ENCODE data around the gene LTB4R.
A peak's percentile ranks its signal among the peaks of the same experiment; 100 is the strongest.
"Not testable (repeated sequence)": the region's sequence is repeated elsewhere in the genome, so short reads cannot be mapped to it uniquely, and the experiment has no call there.

LTB4R gene

GRCh38 chr14:24325041-24325530, 13.8 kb downstream of the LTB4R start:
- DNase-seq: no peak

DNA sequence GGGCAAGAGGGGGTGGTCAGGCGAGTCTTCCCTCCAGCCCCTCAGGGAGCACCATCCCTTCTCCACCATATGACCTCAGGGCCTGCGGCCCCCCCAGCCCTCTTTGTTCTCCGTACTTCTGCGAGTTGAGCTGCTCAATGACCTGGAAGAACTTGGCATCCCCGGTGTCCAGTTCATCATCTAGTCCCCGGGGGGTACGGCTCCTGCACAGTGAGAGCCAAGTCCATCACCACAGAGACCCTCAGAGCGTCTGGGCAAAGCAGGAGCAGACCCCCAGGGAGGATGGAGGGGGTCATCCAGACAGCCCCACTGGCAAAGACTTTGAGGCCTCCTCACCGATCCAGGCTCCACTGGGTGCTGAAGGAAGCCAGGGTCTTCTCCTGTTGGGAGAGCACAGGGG, 14.7 kb downstream of the LTB4R start:
- no peak for DNase-seq

GRCh38 chr14:24327303-24327702, 16.0 kb downstream of the LTB4R start:
- DNase-seq: no peak

GRCh38 chr14:24327914-24328313, 16.6 kb downstream of the LTB4R start:
- not testable (repeated sequence) for DNase-seq

GRCh38 chr14:24329073-24329663, 17.9 kb downstream of the LTB4R start:
- no peak for DNase-seq

- peak in 1 of 4 experiments; percentile 12 for DNase-seq
Observed at GRCh38 chr14:24329736-24330135, 18.4 kb downstream of the LTB4R start.

DNA sequence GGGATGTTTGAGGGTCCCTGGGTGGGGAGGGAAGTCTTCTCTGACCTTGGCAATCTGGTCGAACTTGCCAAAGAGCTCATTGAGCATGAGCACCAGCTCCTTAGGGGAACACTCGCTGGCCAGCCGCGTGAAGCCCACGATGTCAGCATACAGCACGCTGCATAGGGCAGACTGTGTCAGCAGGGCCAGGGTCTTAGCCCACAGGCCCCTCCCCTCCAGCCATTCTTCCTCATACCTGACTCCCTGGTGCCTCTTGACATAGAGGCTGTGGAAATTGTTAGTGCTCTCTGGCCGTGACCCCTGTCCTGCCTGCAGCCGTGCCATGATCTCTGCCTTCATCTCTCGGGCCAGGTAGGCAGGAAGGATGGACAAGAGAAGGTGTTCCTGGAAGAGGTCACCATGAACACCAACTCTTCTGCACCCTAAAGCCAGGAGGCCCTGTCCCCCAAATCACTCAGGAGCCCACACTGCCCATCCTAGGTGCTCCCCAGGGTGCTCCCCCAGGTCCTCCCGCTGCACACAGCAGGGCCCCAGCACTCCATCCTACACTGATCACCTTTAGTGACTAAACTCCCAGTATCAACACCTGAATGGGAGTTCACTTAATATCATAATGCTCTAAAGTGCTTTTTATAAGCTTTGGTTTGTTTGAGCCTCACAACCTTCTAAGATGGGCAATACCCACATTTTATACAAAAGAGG, 19.8 kb downstream of the LTB4R start:
- DNase-seq: no peak

DNA sequence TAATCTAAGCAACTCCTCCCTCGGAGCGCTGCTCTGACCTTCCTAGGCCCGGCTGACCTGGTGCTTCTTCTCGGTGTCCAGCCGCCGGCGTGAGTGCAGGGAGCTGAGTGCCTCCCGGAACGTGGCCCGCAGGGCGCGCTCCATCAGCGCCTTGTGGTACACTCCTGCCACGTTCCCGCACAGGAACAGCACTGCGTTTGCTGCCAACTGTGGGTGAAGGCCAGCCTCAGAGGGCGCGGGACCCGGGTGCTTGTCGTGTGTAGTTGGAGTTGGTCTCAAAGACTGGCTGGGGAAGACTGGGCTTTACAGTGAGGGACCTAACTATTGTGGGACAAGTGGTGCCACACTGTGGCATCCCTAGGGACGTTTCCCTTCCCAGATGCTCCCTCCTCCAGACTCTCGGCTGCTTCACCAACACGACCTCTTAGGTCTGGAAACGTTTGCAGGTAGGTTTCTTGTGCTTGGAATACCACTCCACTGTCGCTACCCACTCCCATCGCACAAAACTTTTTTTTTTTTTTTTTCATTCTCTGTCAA, 20.5 kb downstream of the LTB4R start:
- DNase-seq: no peak

- peak; percentile 39 to 73 (median 63) for DNase-seq
Observed at GRCh38 chr14:24332268-24332993, 21.1 kb downstream of the LTB4R start.

DNA sequence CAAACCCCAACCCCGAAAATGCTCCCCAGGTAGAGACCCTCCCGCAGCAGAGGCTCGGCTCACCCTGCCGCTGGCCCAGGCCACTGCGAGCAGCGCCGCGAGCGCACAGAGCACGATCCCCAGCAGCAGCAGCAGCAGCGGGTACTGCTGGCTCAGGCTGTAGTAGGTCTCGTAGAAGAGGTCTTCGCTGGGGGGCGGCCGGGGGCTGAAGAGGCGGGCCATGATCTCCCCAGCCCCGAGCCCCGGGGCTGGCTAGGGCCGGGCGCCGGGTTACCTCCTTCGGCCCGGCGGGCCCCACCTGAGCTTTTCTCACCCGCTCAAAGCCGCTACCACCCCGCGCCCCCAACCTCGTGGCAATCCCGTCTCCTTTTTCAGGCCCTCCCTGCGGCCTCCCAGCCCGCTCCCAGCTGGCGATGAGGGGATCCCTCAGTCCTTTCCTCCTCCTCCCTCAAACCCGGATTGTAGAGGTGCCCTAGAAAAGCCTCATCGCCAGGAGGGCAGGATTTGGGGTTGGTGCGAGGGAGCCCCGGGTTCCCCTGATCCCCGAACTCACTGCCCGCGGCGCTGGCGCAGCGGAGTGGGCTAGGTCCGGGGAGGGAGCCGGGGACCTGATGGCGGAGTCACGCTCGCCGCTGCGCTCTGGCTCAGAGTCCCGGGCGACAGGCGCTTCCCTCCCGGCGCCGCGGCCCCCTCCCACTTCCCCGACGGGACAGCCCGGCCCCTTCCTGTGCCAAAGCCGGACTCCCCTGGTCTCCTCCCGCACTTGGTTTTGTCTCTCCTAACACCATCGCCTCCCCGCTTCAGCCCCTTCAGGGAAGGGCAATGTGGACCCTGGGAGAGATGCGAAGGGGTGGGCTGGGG, 23.4 kb downstream of the LTB4R start, which contains the start of gene ADCY4:
Gene ADCY4, minus strand, starts transcription at position 641 of the 861 bp plus-strand sequence. Its CDS starts 419 bp downstream, at position 222.
- no peak for DNase-seq

- no peak for DNase-seq
Observed at GRCh38 chr14:24335461-24336171, 24.3 kb downstream of the LTB4R start.

DNA sequence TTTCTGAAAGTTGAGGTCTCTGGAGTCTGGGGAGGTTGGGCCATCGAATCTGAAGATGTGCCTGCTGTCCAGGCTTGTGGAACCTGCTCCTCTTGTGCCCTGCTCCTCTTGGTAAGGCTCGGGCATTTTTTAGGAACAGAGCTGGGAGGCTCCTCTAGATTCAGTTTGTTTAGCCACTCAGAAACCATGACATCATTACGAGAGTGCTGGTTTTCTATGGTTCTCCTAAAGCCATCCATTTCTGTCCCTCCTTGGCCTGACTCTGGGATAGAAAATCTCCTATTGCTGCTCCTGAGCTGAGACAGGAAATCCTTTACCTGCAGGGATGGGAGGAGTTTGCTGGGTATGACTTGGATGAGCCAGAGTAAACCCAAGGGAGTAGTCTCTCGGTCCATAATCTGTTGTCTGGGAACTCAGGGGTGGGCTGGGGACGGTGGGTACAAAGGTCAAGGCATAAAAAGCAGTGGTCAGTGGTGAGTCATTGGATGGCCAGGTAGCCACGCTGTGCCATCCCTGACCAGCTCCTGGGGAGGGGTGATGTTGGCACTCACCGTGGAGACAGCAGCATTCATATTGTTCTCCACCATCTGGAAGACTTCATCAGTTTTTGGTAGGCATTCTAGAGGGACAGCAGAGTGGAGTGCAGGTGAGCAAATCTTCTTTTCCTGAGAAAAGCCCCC, 26.0 kb downstream of the LTB4R start:
- DNase-seq: no peak

- no peak for DNase-seq
Observed at GRCh38 chr14:24337824-24338175, 26.5 kb downstream of the LTB4R start.

- DNase-seq: no peak
Observed at GRCh38 chr14:24338843-24339242, 27.5 kb downstream of the LTB4R start.

DNA sequence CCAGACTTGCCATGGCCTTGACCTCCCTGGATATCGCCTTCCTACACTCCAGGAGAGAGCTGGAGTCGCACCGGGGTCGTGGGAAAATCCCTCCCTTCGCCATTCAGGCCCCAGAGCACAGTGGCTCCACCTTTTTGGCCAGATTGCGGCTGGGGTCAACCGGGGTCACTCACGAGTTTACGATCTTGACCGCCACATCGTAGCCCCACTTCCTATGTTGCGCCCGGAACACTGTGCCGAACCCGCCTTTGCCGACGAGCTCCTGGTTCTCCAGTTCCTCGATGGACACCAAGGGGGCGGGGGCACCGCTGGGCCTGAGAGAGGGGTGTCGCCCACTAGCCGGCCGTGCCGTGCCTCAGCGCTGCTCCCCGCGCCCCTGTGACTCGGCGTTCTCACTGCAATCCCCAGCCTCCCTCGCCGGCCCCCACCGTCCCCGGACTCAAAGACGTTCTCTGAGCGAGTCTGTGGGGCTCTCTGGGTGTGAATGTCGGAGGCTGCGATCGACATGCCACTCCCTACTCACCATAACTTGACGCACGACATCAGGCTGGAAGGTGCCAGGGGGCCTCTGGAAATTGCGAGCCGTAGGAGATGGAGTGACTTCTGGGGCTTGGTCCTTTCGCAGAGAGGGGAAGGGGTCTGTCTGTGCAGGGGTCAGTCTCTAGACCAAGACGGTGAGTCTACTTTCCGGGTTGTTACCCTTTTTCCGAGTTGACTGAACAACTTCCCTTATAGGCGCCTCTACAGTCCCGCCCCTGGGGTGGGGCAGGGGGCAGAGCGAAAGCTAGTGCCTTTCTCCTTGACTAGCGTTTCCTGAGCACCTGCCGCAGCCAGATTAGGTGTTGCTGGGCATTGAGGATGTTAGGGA, 28.2 kb downstream of the LTB4R start, which contains the start of gene RIPK3:
Gene RIPK3, minus strand, starts transcription at position 708 of the 868 bp plus-strand sequence. Its CDS starts 165 bp downstream, at position 543.
- DNase-seq: peak; percentile 35 to 58 (median 42)

- DNase-seq: no peak
Observed at GRCh38 chr14:24340606-24341005, 29.3 kb downstream of the LTB4R start.

GRCh38 chr14:24342889-24343288, 31.6 kb downstream of the LTB4R start:
- no peak for DNase-seq

DNA sequence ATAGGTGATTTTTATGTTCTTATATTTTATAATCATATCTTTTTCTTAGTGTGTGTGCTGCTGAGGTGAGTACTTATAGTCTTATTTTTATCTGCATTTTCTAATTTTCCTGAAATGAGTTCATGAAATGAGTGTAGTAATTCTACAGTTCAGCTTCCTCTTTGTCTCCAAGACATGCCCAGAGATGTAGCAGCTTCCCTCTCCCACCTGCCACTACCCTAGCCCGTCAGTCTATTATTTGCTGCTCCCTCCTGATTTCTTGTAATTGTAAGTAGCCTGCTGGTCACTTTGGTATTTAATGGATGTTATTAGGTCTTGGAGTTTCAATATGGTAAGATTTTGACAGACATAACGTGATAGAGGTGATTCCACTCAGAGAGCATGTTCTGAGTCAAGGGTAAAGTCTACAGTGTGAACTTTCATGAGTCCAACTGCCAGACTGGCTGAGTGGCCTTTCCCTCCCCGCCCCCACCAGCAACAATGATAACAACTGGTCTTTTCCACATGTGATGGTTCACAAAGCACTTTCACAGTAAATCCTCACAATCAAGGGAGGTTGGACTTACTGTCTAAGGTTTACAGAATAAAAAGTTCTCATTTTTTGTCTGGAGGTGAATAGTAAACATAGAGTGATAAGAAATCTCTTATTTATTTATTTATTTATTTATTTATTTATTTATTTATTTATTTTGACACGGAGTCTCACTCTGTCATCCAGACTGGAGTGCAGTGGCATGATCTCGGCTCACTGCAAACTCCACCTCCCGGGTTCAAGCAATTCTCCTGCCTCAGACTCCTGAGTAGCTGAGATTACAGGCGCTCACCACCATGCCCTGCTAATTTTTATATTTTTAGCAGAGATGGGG, 32.7 kb downstream of the LTB4R start:
- no peak for DNase-seq

DNA sequence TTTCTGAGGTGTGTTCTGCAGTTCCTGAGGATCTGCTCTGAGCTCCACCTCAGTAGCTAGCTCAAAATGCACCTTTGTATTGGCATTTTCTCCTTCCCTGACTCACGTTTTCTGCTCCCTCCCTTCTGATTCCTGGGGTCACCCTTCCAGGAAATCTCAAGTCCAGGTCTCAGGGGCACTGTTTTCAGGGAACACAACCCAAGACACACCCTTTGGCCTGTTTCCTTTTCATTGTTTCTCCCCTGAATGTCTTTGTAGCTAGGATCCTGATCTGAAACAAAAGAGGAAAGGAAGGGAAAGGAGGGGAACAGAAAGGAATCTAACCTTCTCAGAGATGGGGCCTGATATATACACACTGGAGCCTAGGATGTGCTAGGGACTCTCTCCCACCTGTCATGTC, 35.8 kb downstream of the LTB4R start:
- no peak for DNase-seq

All from activated CD4-positive, CD25-positive, alpha-beta regulatory T cell (primary cell).